Stimulated activated CD4-positive, alpha-beta T cell treated with anti-CD3 and anti-CD28 coated beads, TNF-alpha, amount 100 ng/mL, for 4 hours (primary cell): Measurements from ENCODE around the gene PLCB2.
A peak's percentile ranks its signal among the peaks of the same experiment; 100 is the strongest.

ENCODE experiments used
- DNase-seq, 3 experiments: peaks; one replicate each; pipeline ENCODE4 v3.0.0-alpha.2; 2020; ENCODE audit warnings: low read depth in 3 of 3

The PLCB2 gene

DNA sequence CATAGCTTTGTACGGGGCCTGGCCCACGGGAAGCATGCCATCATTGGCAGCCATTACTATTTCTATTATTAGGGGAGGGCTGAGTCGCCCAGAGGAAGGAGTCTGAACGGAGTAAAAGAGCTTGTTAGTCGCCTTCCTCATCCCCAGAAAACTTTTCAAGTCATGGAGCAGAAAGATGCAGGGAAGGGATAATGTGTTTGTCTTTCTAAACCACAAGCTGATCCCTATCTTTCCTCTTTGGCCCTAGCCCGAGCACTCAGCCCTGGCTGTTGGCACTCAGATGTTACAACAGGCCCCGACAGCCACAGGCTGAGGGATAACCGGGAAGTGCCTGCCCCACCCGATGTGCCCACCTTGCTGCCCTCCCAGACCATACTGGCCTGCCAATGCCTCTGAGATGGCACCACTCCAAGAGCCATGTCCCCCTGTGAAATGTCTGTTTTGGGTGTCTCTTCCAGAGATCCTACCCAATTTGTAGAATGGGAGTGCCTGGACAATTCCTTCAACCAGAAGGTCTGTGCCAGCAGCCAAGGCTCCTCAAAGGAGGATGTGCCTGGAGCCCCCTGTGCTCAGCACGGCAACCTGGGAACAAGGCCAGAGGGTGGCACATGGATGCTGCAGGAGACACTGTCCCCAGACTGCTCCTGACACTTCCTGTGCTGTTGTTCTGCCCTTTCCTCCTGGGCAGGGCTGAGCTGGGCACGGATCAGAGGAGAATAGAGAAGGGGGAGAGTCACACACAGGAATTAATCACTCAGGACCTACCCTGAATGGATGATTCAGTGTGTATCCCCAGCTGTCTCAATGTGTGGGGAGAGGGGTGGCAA lies 58.0 kb downstream of the PLCB2 start:
- DNase-seq = no peak

DNA sequence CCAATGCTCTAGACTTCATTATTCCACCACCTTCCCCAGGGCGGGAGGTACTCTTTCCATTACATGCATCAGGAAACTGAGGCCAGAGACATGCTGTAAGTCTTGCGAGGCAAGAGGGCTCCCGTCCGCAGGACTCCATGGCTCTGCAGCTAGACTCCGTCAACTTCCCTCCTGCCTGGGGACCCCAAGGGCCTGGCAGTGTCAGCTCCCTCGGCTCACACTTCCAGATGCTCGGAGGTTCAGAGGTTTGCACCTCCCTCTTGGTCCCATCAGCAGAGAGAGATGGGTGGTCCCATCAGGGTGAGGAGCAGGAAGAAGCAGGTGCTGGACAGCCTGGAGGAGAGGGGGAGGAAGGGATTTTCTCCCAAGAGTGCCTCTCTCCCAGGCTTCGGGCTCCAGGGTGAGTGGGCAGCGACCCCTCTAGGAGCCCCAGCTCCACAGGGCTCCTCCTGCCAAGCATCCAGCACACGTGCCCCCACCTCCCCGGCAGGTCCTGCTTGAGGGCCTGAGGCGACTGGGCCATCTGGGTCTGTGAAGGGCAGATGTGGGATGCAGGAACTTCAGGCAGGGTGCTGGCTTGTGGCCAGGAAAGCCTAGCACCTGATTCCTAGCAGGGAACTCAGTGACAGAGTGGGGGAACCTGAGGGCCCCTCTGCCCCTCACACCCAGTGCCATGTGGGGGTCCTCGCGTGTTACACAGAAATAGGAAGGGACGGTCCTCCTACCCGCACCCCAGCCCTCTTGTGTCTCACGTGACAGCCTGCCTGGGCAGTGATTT lies 59.5 kb downstream of the PLCB2 start:
- no peak for DNase-seq

DNA sequence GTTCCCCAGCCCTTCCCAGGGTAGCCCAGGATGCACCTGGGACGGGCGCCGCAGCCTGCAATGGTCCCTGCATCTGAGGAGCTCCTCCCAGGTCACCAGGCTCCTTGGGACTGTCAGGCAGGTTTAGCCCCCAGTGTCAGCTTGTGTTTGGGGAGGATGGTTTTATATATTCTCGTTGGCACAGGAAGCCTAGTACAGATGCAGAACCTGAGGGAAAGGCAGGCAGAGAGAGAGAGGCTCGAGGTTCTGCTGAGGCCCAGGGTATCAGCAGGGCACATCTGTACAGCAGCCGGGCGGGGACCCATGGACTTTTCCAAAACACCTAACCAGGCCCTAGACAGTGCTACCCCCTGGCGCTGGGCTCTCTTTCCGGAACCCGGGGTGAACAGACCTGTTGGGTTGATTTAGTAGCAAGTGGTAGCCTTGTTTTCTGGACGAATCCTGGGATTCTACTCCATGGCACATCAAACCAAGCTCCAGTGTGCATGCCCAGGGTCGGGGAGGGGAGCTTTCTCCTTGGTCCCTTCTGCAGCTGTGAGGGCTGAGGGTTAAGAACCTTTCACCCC lies 60.2 kb downstream of the PLCB2 start:
- no peak for DNase-seq

DNA sequence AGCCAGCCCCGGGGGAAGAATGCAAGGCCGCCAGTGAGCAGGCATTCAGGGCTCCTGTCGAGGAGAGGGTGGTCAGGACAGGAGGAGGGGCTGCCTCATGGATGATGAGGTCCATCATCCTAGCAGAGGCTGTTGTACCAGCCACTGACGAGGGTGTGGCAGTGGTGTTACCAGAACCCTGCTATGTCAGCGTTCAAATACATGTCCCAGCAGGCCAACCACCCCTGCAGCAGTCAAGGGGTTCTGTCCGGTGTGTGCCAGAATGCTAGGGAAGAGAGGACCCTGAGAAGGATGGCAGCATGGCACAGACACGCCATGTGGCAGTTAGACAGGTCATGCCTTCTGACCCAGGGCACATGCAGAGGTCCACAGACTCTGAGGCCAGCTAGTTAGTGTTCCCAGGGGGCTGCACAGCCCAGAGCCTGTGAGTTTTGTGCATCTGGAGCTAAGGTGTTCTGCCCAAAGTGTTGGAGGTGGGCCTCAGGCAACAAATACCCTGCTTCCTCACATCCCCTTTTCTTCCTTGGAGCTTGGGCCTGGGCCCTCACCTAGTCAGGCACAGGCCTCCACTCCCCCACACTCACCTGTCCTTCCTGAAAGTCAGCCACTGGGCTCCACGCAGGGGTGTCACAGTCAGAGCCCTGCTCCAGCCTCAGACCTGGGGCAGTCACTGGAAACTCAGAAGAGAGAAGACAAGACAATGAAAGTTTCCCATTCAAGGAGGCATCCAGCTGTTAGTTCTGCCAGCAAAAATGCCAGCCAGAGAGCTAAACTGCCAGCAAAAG lies 61.0 kb downstream of the PLCB2 start:
- no peak for DNase-seq

DNA sequence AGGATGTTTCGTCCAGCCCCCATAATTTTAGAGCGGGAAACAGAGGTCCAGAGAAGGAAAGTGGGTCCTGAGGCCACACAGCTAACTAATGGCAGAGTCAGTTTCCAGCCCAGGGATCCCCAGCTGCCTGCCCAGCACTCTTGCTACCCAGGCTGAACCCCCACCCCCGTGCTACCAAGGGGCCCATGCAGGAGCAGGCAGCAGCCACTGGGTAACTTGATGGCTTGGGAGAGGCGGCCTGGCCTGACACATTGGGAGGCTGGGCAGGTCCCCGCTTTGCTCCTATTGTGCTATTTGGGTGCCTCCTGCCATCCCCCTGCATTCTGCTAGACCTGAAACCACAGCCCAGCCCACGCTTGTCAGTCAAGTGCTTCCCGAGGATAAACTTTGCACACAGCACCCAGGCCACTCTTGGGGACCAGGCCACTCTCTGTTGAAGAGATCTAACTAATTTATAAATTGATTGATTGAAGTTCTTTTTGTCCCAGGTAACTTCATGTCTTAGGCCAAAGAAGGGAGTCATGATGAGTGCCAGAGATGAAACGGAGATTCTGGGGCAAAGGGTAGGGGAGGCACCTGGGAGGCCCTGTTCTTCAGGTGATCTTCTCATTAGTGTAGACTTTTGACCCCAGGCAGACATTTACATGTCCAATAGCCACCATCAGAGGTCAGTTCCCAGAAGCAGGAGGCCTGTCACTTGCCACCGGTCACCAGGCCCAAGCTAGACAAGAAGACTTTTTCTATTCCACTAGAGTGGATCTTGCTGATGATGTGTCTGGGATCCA lies 61.9 kb downstream of the PLCB2 start:
- DNase-seq = no peak

DNA sequence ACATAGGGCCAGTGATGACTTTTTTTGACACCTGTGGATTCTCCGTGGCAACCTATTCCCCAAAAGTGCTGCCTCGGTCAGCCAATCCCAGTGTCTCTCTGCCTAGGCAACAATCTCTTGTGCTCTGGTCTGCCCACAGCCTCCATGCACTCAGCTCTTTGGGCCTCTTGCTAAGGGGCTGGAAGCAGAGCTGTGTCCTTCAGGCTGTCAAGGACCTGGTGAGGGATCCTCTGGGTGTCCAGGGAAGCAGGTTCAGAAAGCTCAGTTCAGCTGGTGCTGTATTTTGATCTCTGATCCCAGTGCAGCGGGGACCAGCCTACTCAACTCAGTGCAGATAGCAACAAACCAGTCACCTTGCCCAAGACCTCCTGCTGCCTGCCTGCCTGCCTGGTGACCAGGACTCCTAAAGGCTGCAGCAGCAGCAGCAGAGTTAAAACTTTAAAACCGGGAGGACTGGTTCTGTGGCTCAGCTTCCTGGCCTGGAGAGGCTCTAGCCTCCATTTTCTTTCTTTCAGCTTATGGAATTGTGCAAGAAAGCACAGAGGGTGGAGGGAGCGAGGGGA lies 62.7 kb downstream of the PLCB2 start:
- no peak for DNase-seq

DNA sequence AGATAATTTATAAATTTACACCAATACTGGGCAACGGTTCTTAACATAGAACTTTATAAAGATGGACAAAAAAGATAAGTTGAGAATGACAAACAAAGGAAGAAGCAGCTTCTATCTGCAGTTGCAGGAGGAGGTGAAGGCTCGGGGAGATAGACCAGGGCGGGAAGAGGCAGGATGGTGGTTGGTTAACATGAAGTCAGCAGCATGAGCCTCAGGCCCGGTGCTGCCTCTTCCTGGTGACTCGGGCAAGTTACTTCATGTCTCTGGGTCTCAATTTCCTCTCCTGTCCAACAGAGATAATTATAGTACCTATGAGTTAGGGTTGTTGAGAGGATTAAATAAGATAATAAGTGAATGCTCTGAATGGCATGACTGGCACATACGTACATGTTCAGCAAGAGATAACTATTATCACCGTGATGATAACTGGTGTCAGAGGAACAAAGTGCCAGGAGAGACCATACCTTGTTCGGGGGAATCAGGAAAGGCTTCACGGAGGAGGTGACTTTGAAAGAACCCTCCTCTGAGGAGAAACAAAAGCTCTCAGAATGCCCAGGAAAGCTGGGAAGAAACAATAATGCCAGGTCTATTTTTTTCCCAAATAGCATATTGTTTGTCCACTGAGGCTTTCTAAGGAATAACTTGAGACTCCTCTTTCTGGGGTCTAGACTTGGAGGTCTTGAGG lies 64.5 kb downstream of the PLCB2 start:
- DNase-seq = no peak

DNA sequence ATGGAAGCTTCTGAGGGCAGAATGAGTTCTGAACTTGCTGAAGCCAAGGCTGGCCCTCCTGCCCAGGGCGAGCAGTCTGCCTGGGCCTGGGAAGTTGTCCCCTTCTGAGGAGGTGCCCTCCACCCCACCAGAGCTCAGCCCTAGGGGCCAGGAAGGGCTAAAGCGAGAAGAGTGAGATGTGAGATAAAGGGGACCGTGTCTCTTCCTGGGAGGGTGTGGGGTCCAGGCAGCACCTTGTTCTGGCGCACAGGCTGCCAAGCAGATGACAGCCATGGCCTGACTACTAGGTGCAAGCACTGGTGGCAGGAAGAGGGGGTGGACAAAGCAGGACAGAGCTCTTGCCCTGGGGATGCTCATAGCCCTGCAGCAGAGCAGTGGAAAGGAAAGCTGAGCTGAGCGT lies 65.1 kb downstream of the PLCB2 start:
- DNase-seq = no peak

DNA sequence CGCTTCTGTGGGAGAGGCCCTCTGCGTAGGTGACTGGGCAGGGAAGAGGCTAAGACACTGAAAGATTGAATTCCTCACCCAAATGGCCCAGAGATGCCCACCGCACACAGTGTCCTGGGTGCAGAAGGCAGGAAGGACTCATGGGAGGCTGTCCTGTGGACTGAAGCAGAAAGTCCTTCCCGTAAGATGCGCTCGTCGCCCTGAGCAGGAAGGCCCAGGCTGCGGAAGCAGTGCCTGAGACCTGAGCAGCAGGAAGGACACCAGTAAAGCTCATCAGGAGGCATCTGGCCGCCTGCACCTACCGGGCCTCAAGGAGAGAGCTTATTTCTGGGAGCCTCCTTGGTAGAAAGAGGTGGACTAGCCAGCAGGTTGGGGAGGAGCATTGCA lies 65.5 kb downstream of the PLCB2 start:
- no peak for DNase-seq

DNA sequence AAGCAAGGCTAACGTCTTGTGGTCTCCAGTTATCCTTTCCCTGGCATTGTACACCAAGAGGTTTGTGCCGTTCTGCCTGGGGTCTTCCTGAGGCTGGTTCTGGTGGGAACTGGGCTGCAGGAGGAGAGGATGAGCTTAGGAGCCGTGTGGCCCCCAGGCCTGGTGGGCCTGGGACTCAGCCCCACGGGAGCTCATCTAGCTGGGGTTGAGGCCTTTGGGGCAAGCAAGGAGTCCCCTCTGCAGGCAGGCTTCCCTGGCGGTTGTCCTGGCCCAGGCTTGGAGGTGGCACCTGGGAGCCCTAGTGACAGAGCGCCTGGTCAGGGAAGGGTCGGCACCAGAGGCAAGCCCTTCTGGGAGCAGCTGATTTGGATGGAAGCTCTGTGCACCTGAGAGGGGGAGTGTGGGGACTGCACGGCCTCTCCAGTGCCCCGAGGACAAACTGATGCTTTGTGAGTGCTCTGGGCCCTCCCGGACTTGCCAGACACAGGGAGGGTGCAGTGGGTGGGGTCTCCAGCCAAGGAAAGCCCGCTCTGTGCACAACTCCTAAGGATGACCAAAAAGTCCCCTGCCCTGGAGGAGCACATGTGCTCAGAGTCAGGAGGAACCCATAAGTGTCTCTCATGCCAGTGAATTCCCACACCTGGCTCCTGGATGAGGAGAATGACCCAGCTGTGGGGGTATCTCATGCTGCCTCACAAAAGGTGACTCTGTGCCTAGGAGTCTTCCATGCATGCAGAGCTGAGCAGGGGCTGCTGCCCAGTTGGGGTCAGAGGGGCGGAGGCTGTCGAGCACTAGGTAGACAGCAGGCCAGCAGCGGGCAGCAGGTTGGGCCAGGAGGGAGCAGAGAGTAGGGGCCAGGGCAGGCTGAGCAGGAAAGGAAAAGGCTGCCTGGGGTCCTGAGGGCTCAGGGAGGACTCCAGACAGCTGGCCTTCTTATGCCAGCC lies 66.2 kb downstream of the PLCB2 start:
- no peak for DNase-seq

DNA sequence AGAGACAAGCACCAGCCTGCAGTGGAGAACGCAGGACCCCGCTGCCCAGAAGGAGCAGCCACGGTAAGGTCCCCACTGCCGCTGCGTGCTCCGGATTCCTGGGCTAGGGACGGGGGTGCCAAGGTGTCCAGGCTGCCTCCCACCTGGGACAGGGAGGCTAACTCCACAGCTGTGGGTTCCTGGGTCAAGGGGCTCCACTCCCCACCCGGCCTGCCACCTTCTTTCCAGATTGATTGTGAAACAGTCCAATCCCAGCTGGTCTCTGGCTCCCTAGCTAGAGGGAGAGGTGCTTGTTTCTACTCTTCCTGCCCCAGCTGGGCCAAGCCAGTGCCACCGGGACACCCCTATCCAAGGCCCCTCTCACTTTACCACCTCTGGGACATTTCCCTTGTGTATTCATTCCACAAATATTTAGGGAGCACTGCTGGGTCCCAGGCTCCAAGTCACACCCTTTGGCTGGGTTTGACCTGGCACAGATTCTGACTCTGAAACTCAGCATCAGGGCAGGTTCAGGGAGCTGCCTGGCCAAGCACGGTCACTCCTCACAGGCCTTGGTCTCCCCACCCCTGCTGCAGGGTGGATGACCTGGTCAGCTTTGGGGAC lies 67.0 kb downstream of the PLCB2 start:
- DNase-seq = no peak

DNA sequence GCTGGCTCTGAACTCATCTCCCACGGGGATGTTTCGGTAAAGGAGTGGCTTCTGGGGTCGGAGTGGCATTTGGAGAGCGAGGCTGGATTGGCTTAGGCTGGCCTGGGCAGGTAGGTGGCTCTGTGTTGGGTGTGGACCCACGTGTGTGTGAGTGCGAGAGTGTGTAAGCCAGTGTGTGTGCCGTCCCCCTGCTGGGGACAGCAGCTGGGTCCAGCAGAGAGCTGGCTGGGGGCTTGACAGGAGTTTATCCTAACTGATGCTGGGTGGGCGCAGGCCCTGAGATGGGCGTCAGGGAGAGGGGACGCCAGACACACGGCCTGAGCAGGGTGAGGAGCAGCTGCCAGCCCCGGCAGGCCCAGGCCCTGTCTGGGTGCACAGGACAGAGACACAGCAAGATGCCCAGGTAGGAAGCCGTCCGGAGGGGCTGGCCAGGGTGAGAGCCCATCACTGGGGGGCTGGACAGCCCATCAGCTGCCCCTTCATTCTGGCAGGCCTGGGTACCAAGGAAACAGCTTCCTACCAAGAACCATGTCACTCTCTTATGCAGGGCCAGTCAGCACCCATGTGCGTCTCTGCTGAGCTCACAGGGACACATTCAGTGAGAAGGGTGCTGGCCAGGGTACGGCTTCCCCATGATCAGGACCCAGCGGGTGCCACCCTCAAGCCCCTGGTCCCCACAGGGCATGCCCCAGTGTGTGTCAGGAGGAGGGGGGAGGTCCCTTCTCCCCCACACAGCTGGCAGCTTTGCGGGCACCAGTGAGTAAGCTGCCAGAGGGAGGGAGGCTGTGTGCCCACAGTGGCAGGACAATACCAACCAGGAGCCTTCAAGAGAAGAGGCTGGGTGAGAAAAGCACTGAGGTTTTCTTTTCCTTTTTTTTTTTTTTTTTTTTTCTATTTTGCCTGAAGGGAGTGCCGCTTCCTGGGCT lies 67.8 kb downstream of the PLCB2 start:
- DNase-seq = no peak

DNA sequence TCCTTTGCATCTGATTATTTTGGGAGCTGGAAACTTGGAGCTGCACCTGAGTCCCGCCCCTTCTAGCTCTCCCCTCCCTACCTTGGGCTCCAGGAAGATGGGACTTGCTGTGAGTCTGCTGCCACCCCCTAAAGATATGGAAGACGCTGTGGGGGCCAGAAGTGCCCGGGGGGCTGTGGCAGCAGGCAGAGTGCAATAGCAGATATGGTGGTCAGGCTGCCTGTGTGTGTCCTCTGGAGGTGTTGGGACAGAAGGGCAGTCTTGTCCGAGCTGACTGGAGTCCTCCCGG lies 68.4 kb downstream of the PLCB2 start:
- DNase-seq = no peak

DNA sequence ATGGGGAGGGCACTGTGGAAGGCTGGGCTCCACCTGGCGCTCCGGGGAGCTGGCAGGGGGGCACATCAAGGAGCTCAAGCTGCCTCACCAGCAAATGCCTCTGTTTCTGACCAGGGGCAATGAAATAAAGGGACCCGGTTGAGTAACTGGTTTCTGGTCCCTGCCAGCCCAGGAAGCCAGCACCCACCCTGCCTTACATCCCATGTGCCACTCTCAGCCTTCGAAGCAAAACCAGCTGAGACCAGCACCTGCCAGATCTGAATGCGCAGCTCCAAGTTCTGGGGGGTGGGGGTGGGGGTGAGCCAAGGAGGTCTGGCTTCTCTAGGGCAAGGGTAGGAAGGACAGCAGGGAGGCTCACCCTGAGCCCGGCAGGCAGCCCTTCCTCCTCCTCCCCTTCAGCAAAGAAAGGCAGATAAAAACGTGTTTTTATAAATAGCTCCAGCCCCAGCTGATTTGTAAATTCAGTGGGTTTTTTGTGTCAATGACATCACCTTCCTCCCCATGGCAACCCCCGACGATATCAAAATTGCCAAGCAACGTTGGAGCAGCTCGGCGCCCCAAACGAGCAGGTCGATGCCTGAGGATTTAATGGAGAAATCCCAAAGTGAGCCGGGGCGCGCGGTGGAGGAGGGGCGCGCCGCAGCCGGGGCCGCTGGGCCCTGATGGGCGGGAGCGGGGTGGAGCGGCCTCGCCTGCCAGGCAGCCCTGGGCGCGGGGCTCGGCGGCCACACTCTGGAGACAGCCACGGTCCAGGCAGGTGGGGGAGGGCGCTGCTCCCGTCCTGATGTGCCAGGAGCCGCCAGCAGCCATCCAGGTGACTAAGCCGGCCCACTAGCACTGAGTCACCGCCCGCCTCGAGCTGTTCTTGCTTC lies 69.0 kb downstream of the PLCB2 start, which contains the start of gene PAK6:
Gene PAK6, plus strand, starts transcription at position 532 of the 872 bp plus-strand sequence. CDS start 25,723 bp downstream, outside the sequence.
- DNase-seq = peak in 1 of 3 experiments; percentile 13
